B cell (primary cell): Measurements from ENCODE around the gene PRDM10.

Source experiments
- CTCF ChIP-seq: fragments of 200-600 bp; IDR thresholded peaks from one replicate; pipeline ENCODE4 v1.8.0; 2022; ENCODE audit warnings: antibody characterized with exemption, mild to moderate bottlenecking
- EZH2 ChIP-seq: IDR thresholded peaks from 2 replicates; pipeline ENCODE4 v1.6.1; 2012; ENCODE audit warnings: borderline replicate concordance, low read depth, mild to moderate bottlenecking, moderate library complexity, low read length; ENCODE audit not compliant: insufficient read depth, poor library complexity, severe bottlenecking

DNA sequence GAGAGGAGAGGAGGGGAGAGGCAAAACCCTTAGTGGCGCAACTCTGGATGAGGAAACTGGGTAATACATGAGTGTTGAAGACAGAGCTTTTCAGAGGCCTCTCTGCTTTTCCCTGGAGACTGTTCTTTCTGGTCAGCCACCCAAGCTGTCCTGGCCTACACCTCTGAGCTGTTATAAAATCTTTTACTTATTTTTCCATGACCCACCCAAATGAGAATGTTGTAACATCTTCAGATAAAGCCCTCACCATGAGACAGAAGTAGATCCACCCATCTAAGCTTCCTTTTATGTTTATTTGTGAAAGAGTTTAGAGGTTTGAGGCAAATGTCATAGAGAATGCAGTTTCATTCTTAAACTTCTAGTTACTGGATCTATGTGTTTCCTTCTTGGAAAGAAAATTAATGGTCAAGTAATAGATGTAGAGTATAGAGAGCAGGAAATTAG, 46.7 kb upstream of the PRDM10 start:
- no peak for TF ChIP-seq CTCF
- TF ChIP-seq EZH2 = no peak
